Fibroblast of the aortic adventitia (primary cell): ENCODE results near the gene DENND2A. TPM values are rescaled to one million over a fixed set of nuclear protein-coding genes. Genes with fewer than 3 reads are reported as not detected.
"Not testable (repeated sequence)": the region's sequence is repeated elsewhere in the genome, so short reads cannot be mapped to it uniquely, and the experiment has no call there.

Source experiments
- DNase-seq: peaks from one replicate; pipeline ENCODE4 v3.0.0-alpha.2; 2010; ENCODE audit warnings: low read depth
- H3K4me3 ChIP-seq: 2 replicates; pipeline ENCODE4 v1.5.1; 2011; ENCODE audit warnings: low read depth, mild to moderate bottlenecking, control low read depth, low read length, moderate library complexity
- total RNA-seq: library from RNA; depleted of rRNA; stranded (reverse); fragments of >200 nt; gene quantifications from 2 replicates; pipeline ENCODE4 v1.2.3, GENCODE V29; 2012; ENCODE audit warnings: low replicate concordance
- TF ChIP-seq, protein P1 (sequence below): IDR thresholded peaks from 2 replicates; pipeline ENCODE4 v1.5.1; 2011; ENCODE audit warnings: mild to moderate bottlenecking, low read length, control low read depth, inconsistent platforms; ENCODE audit not compliant: insufficient read depth

DENND2A gene
- total RNA-seq, 1 donor: 17.7 TPM

DNA sequence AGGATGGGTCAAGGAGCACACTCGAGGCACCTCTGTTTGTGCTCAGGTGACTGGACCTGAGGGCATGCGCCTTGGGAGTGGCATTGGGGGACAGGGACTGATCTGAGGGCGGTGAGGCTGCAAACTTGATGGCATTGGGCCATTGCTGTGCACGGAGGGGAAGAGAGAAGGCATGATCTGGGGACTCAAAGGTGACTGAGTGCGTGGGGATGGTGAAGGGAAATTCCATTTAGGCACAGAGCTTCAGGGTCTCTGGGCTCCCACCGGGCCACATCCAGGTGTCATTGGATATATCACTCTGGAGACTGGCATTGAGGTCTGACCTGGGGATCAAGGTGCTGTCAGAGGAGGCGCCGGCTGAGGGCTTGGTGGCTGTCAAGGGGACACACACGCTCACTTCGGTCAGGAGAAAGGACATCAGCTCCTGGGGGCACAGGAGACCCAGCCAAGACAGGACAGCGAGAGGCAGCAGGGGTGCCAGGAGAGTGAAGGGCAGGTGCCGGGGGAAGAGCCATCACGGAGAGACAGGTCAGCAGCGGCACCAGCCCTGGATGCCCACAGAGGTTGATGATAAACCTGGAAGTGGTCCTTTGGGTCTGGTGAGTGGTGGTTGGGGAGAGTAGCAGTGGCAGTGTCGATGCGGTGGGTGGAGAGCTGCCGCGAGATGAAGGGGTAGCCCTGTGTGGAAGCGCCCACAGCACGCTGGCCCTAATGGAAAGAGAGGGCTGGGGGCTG lies 37.6 kb upstream of the DENND2A start:
- TF ChIP-seq, protein P1, sequence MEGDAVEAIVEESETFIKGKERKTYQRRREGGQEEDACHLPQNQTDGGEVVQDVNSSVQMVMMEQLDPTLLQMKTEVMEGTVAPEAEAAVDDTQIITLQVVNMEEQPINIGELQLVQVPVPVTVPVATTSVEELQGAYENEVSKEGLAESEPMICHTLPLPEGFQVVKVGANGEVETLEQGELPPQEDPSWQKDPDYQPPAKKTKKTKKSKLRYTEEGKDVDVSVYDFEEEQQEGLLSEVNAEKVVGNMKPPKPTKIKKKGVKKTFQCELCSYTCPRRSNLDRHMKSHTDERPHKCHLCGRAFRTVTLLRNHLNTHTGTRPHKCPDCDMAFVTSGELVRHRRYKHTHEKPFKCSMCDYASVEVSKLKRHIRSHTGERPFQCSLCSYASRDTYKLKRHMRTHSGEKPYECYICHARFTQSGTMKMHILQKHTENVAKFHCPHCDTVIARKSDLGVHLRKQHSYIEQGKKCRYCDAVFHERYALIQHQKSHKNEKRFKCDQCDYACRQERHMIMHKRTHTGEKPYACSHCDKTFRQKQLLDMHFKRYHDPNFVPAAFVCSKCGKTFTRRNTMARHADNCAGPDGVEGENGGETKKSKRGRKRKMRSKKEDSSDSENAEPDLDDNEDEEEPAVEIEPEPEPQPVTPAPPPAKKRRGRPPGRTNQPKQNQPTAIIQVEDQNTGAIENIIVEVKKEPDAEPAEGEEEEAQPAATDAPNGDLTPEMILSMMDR: no peak
- H3K4me3 ChIP-seq: no peak overlapping the region
- DNase-seq: no peak

- TF ChIP-seq, protein P1: no peak
- H3K4me3 ChIP-seq: no peak overlapping the region
- DNase-seq: no peak
These were observed 36.9 kb upstream of the DENND2A start for GRCh38 chr7:140677496-140677895.

GRCh38 chr7:140676956-140677355 lies 36.3 kb upstream of the DENND2A start:
- not testable (repeated sequence) for DNase-seq

DNA sequence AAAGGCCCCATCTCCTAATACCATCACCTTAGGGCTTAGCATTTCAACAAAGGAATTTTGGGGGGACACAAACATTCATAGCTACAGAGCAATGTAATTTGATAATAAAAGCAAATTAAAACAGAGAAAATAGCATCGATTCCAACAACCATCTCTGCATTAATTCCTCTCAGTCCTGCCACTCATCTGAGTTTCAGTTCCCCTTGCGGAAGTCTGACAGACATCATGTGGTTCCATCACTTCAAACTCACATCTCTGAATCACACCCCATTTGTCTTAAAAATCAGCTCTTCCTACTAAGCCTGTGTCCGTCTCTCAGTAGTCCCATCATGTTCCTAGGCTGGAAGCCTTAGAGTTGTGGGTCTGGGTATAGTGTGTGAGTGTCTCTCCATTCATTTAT lies 35.7 kb upstream of the DENND2A start:
- no peak for DNase-seq
- no peak overlapping the region for H3K4me3 ChIP-seq
- TF ChIP-seq, protein P1: no peak

More at GRCh38 chr7:140676956-140677355, 36.3 kb upstream of the DENND2A start:
- H3K4me3 ChIP-seq: not testable (repeated sequence)

GRCh38 chr7:140675726-140676125 lies 35.1 kb upstream of the DENND2A start:
- TF ChIP-seq, protein P1: no peak
- DNase-seq: no peak
- H3K4me3 ChIP-seq: no peak overlapping the region

DNA sequence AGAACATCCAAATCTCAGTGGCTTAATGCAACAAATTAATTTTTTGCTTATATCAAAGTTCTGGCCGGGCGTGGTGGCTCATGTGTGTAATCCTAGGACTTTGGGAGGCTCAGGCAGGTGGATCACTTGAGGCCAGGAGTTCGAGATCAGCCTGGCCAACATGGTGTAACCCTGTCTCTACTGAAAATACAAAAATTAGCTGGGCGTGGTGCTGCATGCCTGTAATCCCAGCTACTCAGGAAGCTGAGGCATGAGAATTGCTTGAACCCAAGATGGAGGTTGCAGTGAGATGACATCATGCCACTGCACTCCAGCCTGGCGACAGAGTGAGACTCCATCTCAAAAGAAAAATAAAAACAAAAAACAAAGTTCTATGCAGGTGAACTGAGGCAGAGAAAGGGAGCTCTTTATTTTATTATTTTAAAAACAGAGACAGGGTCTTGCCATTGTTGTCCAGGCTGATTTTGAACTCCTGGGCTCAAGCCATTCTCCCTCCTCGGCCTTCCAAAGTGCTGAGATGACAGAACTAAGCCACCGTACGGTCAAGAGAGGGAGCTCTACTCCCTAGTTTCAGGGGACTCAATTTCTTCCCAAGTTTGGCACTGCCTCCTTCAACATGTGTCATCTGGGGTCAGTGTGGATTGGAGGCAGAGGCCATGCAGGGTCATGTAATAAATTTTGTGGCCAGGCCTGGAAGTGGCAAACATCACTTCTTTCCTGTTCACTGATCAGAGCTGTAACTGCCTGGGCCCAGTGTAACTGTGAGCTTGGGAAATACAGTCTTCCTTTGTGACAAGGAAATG lies 34.5 kb upstream of the DENND2A start:
- peak; percentile 58 for DNase-seq
- TF ChIP-seq, protein P1: peak; percentile 55
- no peak overlapping the region for H3K4me3 ChIP-seq

DNA sequence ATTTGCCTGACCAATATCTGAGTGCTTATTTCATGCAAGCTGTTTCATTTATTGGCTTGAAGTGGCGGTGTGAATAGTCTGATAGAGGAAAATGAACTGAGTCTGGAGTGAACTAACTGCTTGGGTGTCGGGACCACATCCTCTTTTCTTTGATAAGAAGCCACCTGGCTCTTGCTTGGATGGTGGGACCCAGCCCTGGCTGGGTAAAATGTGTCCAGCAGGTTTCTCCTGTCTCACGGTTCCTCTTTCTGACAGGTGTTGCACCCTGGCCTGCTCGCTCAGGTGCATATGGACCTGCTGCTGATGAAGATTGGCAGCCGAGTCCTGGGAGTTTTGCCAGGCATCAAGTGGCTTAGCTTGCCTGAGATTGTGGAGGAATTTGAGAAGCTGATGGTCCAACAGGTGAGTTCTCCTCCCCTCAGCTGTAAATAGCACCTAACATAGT lies 33.8 kb upstream of the DENND2A start:
- TF ChIP-seq, protein P1: no peak
- no peak overlapping the region for H3K4me3 ChIP-seq
- no peak for DNase-seq
